C4-2B (cell line): ENCODE measurements around the gene MRAS.
"Not testable (repeated sequence)": the region's sequence is repeated elsewhere in the genome, so short reads cannot be mapped to it uniquely, and the experiment has no call there.

Experiments used
- H3K27ac ChIP-seq: fragments of 450-650 bp; 2 replicates; pipeline ENCODE4 v1.5.1; 2017
- ZFX ChIP-seq: fragments of 450-650 bp; IDR thresholded peaks from 2 replicates; pipeline ENCODE4 v1.6.1; 2017
- TF ChIP-seq, protein P1 (sequence below): fragments of 450-650 bp; conservative IDR thresholded peaks from 2 replicates; pipeline ENCODE4 v1.5.1; 2017; ENCODE audit warnings: mild to moderate bottlenecking

Gene MRAS

DNA sequence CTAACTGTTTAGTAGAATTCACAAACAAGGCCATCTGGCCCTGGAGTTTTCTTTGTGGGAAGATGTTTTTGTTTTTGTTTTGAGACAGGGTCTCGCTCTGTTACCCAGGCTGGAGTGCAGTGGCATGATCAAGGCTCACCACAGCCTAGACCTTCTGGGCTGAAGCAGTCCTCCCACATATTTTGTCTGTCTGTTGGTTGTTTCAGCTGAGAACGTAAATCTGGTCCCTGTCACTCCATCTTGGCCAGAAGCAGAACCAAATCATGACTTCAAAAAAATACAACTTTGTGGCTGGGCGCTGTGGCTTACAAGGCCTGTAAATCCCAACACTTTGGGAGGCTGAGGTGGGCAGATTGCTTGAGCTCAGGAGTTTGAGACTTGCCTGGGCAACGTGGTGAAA is 27.1 kb downstream of the MRAS start:
- no peak overlapping the region for H3K27ac ChIP-seq
- TF ChIP-seq ZFX, result no peak
- TF ChIP-seq, protein P1, sequence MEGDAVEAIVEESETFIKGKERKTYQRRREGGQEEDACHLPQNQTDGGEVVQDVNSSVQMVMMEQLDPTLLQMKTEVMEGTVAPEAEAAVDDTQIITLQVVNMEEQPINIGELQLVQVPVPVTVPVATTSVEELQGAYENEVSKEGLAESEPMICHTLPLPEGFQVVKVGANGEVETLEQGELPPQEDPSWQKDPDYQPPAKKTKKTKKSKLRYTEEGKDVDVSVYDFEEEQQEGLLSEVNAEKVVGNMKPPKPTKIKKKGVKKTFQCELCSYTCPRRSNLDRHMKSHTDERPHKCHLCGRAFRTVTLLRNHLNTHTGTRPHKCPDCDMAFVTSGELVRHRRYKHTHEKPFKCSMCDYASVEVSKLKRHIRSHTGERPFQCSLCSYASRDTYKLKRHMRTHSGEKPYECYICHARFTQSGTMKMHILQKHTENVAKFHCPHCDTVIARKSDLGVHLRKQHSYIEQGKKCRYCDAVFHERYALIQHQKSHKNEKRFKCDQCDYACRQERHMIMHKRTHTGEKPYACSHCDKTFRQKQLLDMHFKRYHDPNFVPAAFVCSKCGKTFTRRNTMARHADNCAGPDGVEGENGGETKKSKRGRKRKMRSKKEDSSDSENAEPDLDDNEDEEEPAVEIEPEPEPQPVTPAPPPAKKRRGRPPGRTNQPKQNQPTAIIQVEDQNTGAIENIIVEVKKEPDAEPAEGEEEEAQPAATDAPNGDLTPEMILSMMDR, result no peak

DNA sequence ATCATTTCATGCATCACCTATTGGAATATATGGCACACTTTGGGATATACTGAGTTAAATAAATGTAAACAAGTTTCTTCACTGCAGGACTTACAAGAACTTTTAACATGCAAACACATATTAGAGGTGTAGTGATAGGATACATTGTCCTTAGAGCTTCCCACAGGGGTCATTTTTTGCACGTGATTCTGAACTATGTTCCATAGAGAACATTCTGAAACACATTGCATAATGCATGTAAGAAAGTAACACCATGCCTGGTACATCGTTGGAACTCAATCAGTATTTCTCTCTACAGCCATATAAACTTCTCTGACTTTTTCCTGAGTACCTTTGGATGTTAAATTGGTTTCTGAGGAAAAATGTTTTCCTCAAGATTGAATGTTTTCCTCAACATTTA is 28.3 kb downstream of the MRAS start:
- TF ChIP-seq, protein P1, result no peak
- TF ChIP-seq ZFX, result no peak
- no peak overlapping the region for H3K27ac ChIP-seq

DNA sequence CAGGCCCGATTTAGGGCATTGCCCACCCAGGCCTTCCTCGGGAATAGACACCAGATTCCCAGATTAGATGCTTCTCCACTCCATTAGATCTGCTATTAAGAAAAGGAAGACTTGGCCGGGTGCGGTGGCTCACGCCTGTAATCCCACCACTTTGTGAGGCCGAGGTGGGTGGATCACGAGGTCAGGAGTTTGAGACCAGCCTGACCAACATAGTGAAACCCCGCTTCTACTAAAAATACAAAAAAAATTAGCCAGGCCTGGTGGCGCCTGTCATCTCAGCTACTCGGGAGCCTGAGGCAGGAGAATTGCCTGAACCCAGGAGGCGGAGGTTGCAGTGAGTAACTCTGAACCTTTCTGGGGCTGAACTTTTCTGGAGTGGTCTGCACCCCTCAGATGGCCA is 28.8 kb downstream of the MRAS start:
- H3K27ac ChIP-seq, result not testable (repeated sequence)

DNA sequence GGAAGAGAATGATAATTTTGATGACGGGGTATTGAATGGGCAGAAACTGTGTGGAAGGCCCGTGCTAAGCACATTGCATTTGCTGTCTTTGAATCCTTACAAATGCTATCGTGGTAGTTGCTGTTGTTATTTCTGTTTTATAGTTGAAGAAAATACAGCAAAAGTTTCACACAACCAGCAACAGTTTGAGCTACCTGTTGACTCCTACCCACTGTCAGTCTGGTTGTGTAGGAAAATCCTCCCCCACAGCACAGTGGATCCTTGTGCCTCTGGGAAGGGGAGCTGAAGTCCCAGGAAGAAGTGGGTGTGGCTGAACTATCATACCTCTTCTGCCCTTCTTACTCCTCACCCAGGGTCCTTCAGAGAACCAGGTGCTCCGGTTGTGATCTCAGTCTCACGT is 29.4 kb downstream of the MRAS start:
- TF ChIP-seq, protein P1, result no peak
- no peak for TF ChIP-seq ZFX
- no peak overlapping the region for H3K27ac ChIP-seq

DNA sequence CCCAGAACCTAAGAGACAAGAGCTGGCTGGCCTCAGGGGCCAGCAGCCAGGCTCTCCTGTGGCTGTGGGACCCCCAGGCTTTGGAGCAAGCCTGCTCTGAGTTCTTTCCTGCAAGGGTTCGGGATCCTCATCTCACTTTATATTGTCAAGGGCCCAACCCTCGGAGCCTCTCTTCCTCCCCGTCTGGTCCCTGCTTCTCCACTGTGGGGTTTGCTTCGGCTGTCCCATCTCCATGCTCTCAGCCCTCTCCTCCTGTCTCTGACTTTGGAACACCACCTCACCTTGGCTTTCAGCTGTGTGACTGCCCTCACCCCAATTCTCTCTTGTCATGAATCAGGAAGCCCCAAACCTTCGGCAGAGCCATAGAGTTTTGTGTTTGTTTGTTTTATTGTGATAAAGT is 30.0 kb downstream of the MRAS start:
- no peak overlapping the region for H3K27ac ChIP-seq
- no peak for TF ChIP-seq ZFX

DNA sequence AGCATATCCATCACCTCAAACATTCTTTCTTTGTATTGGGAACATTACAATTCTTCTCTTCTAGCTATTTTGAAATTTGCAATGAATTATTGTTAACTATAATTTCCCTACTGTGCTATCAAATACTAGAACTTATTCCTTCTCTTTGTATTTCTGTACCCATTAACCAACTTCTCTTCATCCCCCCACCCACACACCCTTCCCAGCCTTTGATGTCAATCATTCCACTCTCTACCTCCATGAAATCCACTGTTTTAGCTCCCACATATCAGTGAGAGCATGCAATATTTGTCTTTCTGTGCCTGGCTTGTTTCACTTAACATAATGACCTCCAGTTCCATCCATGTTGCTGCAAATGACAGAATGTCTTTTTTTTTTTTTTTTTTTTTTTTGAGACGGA is 30.6 kb downstream of the MRAS start:
- TF ChIP-seq, protein P1, result no peak
- TF ChIP-seq ZFX, result no peak
- H3K27ac ChIP-seq, result no peak overlapping the region

DNA sequence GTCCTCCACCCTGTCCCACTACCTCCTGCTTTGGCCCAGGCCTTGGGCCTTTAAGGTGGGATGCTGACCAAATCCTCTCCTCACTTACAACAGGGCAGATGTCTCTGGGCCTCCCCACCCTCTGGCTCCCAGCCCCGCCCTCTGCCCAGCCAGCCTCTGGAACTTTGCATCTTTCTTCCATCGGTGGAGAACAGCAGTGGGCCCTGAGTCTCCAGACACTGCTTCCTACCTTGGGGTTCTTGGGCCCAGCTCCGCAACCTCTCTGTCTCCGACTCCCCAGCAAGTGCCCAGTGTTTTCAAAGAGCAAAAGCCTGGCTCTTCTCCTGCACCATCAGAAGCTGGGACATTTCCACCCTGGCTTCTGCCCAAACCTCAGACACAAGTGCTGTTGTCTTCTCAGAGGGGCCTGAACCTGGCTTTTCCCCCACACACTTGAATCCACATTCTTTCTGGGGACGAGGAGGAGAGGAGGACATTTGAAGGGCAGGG is 33.1 kb downstream of the MRAS start:
- no peak overlapping the region for H3K27ac ChIP-seq
- no peak for TF ChIP-seq ZFX
- TF ChIP-seq, protein P1, result no peak

DNA sequence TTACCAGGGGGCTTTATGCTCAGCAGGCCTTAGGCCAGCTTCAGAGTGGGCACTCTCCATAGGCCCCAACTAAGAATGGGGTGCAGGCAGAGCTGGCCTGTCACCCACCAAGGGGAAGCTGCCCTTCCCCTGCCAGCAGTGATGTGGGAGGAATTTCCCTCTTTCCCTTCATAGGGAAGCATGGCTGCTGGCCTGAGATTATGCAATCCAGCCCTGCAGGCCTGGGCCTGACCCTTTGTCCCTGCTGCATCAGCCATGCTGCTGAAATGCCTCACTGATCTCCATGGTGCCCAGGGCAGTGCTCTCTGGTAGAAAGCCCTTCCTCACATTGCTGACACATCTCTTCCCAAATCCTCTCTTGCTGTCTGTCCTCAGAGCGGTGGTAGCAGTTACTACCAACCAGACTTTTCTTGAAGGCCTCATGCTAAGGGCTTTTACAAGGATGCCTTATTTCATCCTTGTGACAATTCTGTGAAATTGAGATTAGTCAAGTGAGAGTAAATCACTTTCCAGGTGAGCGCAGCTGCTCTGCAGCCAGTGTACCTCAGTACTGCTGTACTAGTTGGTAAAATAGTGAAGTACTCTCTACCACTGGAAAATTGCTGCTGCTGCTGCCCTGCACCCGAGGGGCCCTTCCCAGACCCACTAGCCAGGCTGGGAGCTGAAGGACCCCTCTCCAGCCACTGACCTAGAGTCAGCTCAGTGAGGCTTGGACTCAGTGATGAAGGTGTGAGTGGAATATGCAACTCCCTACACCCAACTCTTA is 33.8 kb downstream of the MRAS start:
- TF ChIP-seq, protein P1, result no peak
- TF ChIP-seq ZFX, result no peak
- no peak overlapping the region for H3K27ac ChIP-seq
